Upper lobe of left lung (tissue), 6 donors: ENCODE results near the gene SLC16A3. TPM values are rescaled to one million over a fixed set of nuclear protein-coding genes. Genes with fewer than 3 reads are reported as not detected.

Source experiments
- ATAC-seq, 2 donors: fragments of 200-7000 bp; cut with Tn5 transposase; one replicate each; pipeline ENCODE4 v1.9.1; 2022; ENCODE audit warnings: mild to moderate bottlenecking in 2 of 2, moderate library complexity in 2 of 2; ENCODE audit not compliant: low FRiP score in 2 of 2
- DNase-seq, 2 donors: peaks; one replicate each; pipeline ENCODE4 v3.0.0-alpha.2; 2019 to 2020
- H3K27ac ChIP-seq, 4 donors: fragments of 200-600 bp; sonication (generic); one replicate each; pipeline ENCODE4 v1.5.1; 2016 to 2019
- H3K27me3 ChIP-seq, 4 donors: fragments of 200-600 bp; sonication (generic); one replicate each; pipeline ENCODE4 v1.5.1; 2017 to 2019
- H3K36me3 ChIP-seq, 4 donors: fragments of 200-600 bp; sonication (generic); one replicate each; pipeline ENCODE4 v1.5.1; 2016 to 2019
- H3K4me1 ChIP-seq, 4 donors: fragments of 200-600 bp; sonication (generic); one replicate each; pipeline ENCODE4 v1.5.1; 2018 to 2019
- H3K4me3 ChIP-seq, 4 donors: fragments of 200-600 bp; sonication (generic); one replicate each; pipeline ENCODE4 v1.5.1; 2017 to 2019; ENCODE audit warnings: mild to moderate bottlenecking in 2 of 4, moderate library complexity in 1 of 4
- H3K9me3 ChIP-seq, 4 donors: fragments of 200-600 bp; sonication (generic); one replicate each; pipeline ENCODE4 v1.5.1; 2018 to 2019
- EP300 ChIP-seq, 4 donors: sonication (generic); formaldehyde crosslinking; IDR thresholded peaks; one replicate each; pipeline ENCODE4 v1.5.1; 2017; ENCODE audit warnings: antibody characterized with exemption in 4 of 4, control low read depth in 2 of 4
- POLR2A ChIP-seq, 4 donors: fragments of 450-650 bp; IDR thresholded peaks; one replicate each; pipeline ENCODE4 v1.5.1; 2016 to 2017; ENCODE audit warnings: antibody characterized with exemption in 4 of 4, mild to moderate bottlenecking in 2 of 4
- POLR2AphosphoS5 ChIP-seq, 2 donors: sonication (generic); formaldehyde crosslinking; IDR thresholded peaks; one replicate each; pipeline ENCODE4 v1.5.1; 2017; ENCODE audit warnings: antibody characterized with exemption in 2 of 2
- WGBS, 2 donors: methylation state at CpG; one replicate each; pipeline ENCODE4 v1.1.5; 2017 to 2018; 5-methylcytosine and 5-hydroxymethylcytosine counted together
- total RNA-seq, 6 donors: library from RNA; depleted of rRNA in 4 of 6; stranded (reverse); fragments of >200 nt in 4 of 6; gene quantifications; one replicate each; pipeline versions ENCODE4 v1.1.0 to v1.2.1, GENCODE V29; 2016 to 2021
- TF ChIP-seq, protein P1 (sequence below), 6 experiments: fragments of 450-650 bp in 4 of 6; fragments of 200-600 bp in 2 of 6; sonication (generic) in 2 of 6; IDR thresholded peaks; one replicate each; pipeline ENCODE4 v1.5.1; 2016 to 2019; ENCODE audit warnings: antibody characterized with exemption in 6 of 6
- donor health status: DM: no; HTN: no; CAD: no; lungs with moderate emphysema.
- donor health status: DM: no; HTN: yes; CAD: no; lungs with severe emphysema.

SLC16A3 gene
- total RNA-seq, 6 donors from 2014 or later = 33.5 to 134 (median 102) TPM

DNA sequence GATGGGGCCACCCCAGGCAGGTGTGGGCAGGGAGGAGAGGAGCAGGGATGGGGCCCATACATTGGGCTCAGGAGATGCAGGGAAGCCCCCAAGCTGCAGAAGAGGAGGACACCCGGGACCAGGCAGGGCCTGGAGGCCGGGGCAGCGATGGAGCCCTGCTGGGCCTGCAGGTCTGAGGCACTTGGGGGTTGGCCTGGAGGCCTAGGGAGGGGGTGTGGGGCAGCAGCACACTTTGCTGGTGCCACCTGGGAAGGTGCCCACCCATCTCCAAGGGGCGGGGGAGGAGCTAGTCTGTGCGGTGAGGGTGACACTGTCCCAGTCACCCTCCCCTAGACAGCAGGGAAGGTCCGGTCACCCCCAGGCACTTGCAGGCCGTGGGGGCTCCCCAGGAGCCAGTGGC is 9.8 kb upstream of the SLC16A3 start:
- peak overlapping the region in 2 of 4 donors; percentile 91 to 97 for H3K27ac ChIP-seq
- DNase-seq (no peak), ATAC-seq (no peak)
- H3K4me3 ChIP-seq = no peak overlapping the region
- H3K27me3 ChIP-seq = no peaks in the 10 kb centered on the region
- TF ChIP-seq, protein P1, sequence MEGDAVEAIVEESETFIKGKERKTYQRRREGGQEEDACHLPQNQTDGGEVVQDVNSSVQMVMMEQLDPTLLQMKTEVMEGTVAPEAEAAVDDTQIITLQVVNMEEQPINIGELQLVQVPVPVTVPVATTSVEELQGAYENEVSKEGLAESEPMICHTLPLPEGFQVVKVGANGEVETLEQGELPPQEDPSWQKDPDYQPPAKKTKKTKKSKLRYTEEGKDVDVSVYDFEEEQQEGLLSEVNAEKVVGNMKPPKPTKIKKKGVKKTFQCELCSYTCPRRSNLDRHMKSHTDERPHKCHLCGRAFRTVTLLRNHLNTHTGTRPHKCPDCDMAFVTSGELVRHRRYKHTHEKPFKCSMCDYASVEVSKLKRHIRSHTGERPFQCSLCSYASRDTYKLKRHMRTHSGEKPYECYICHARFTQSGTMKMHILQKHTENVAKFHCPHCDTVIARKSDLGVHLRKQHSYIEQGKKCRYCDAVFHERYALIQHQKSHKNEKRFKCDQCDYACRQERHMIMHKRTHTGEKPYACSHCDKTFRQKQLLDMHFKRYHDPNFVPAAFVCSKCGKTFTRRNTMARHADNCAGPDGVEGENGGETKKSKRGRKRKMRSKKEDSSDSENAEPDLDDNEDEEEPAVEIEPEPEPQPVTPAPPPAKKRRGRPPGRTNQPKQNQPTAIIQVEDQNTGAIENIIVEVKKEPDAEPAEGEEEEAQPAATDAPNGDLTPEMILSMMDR (IDR thresholded peaks at IDR 0.05) = no peak
- TF ChIP-seq POLR2AphosphoS5 (IDR thresholded peaks at IDR 0.05) (no peak), POLR2A (IDR thresholded peaks at IDR 0.05) (no peak), EP300 (IDR thresholded peaks at IDR 0.05) (no peak)
- H3K36me3 ChIP-seq = no peaks in the 10 kb centered on the region
- no peaks in the 10 kb centered on the region for H3K9me3 ChIP-seq
- WGBS, 2 donors = 95% methylated on average over 3 to 5 of the region's 7 CpGs
- H3K4me1 ChIP-seq = peaks cover 29 to 37% (median 32%) of the 10 kb centered on the region in 4 donors

DNA sequence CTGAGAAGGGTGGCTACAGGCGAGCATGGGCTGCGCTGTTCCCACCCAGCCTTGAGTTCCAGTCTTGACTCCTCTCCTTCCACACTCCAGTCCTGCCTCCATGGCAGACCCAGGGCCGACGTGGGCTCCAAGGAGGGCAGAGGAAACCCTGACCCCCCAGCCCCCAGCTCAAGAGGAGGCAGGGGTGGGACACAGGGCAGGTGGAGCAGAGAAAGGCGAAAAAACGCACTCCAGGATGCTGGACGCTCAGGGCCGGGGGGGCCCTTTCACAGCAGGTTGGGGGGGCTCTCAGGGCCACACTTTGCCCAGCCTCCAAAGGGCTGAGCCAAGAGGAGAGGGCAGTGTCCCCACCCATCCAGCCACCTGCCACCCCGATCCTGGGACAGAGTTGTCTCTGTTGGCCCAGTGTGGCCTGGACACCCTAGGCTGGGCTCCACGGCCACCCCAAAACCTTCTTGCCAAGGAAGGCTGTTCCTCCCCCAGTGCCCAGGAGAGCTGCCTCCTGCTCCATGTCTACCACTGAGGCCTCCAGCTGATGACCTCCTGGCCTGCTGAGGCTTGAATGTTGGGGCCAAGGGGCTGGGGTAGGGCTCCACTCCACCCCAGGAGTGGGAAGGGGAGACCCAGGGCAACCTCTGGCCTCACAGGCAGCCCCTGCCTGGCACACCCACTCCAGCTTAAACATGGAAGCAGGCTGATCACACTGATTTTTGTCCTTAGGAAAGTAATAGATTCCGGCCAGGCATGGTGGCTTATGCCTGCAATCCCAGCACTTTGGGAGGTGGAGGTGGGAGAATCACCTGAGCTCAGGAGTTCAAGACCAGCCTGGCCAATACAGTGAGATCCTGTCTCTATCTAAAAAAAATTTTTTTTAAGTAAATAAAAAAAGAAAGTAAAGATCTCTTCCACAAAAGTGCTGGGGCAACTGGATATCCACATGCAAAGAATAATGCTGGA is 8.8 kb upstream of the SLC16A3 start:
- Histone ChIP-seq H3K9me3 (no peaks in the 10 kb centered on the region), H3K4me3 (no peak overlapping the region), H3K27me3 (no peaks in the 10 kb centered on the region), H3K4me1 (peaks cover 24 to 35% (median 28%) of the 10 kb centered on the region in 4 donors), H3K36me3 (no peaks in the 10 kb centered on the region), H3K27ac (peak overlapping the region in 2 of 4 donors; percentile 91 to 97)
- WGBS, 2 donors = 92 to 96% methylated on average over 2 to 11 of the region's 11 CpGs
- ATAC-seq (no peak), DNase-seq (no peak)
- TF ChIP-seq POLR2A (IDR thresholded peaks at IDR 0.05) = no peak
- TF ChIP-seq, protein P1 (IDR thresholded peaks at IDR 0.05) = no peak
- TF ChIP-seq POLR2AphosphoS5 (IDR thresholded peaks at IDR 0.05) = no peak
- TF ChIP-seq EP300 (IDR thresholded peaks at IDR 0.05) = no peak

GRCh38 chr17:82221341-82221902 is 7.4 kb upstream of the SLC16A3 start:
- DNase-seq (no peak), ATAC-seq (no peak)
- no peaks in the 10 kb centered on the region for H3K27me3 ChIP-seq
- H3K36me3 ChIP-seq = no peaks in the 10 kb centered on the region
- no peaks in the 10 kb centered on the region for H3K9me3 ChIP-seq
- H3K27ac ChIP-seq = peak overlapping the region in 1 of 4 donors; percentile 23
- WGBS, 2 donors = 71 to 78% methylated on average over 10 of the region's 10 CpGs
- peaks cover 15 to 22% (median 17%) of the 10 kb centered on the region in 4 donors for H3K4me1 ChIP-seq
- TF ChIP-seq POLR2AphosphoS5 (IDR thresholded peaks at IDR 0.05) (no peak), POLR2A (IDR thresholded peaks at IDR 0.05) (no peak)
- TF ChIP-seq, protein P1 (IDR thresholded peaks at IDR 0.05) = no peak
- no peak overlapping the region for H3K4me3 ChIP-seq

DNA sequence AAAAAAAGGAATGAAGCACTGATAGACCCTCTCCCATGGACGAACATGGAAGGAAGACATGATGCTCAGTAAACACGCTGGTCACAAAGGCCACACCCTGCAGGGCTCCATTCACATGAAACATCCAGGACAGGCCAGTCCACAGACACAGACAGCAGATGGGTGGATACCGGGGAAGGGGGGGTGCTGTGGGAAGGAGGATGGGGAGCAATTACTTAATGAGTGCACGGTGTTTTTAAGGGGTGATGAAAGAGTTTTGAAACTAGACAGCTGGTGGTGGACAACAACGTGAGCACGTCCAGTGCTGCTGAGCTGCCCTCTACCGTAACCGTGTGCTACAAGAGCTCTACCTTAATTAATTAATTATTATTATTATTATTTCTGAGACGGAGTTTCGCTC is 6.0 kb upstream of the SLC16A3 start:
- TF ChIP-seq, protein P1 (IDR thresholded peaks at IDR 0.05) = no peak
- TF ChIP-seq EP300 (IDR thresholded peaks at IDR 0.05) = no peak
- no peak for TF ChIP-seq POLR2AphosphoS5 (IDR thresholded peaks at IDR 0.05)
- no peak for TF ChIP-seq POLR2A (IDR thresholded peaks at IDR 0.05)
- DNase-seq (peak in 1 of 2 donors; percentile 50), ATAC-seq (no peak)
- H3K27ac ChIP-seq = peak overlapping the region in 1 of 4 donors; percentile 24
- H3K27me3 ChIP-seq = no peaks in the 10 kb centered on the region
- H3K4me3 ChIP-seq = no peak overlapping the region
- H3K36me3 ChIP-seq = no peaks in the 10 kb centered on the region
- WGBS, 2 donors = 53 to 55% methylated on average over 10 of the region's 10 CpGs
- no peaks in the 10 kb centered on the region for H3K9me3 ChIP-seq
- H3K4me1 ChIP-seq = peaks cover 1 to 11% (median 5%) of the 10 kb centered on the region in 4 donors
